HFFc6 (cell line): ENCODE results near the gene SH3GL1. TPM values are rescaled to one million over a fixed set of nuclear protein-coding genes. Genes with fewer than 3 reads are reported as not detected.
A peak's percentile ranks its signal among the peaks of the same experiment; 100 is the strongest.

ENCODE experiments used
- DNase-seq: peaks from one replicate; pipeline ENCODE4 v3.0.0-alpha.2; 2018
- H3K27ac Mint-ChIP-seq: 2 replicates; pipeline ENCODE4 v1.8.0; 2020; ENCODE audit warnings: mild to moderate bottlenecking, mixed read lengths
- H3K27me3 Mint-ChIP-seq: 2 replicates; pipeline ENCODE4 v1.8.0; 2021; ENCODE audit warnings: mild to moderate bottlenecking, moderate library complexity, mixed read lengths; ENCODE audit not compliant: insufficient read depth
- H3K36me3 Mint-ChIP-seq: 2 replicates; pipeline ENCODE4 v1.8.0; 2021; ENCODE audit warnings: low read depth, mixed read lengths
- H3K4me1 Mint-ChIP-seq: 2 replicates; pipeline ENCODE4 v1.8.0; 2020; ENCODE audit warnings: low read depth, mixed read lengths
- H3K4me3 Mint-ChIP-seq: 2 replicates; pipeline ENCODE4 v1.8.0; 2020; ENCODE audit warnings: mild to moderate bottlenecking, moderate library complexity, mixed read lengths
- H3K9me3 Mint-ChIP-seq: 2 replicates; pipeline ENCODE4 v1.8.0; 2020; ENCODE audit warnings: mild to moderate bottlenecking, mixed read lengths
- total RNA-seq, 6 experiments: library from RNA; stranded (reverse); fragmentation: NEBNext Ultra II Directional; extraction: Animal tissue kit (Norgen Biotek cat#: 25700); gene quantifications; 2 replicates in 1 of 6; 3 replicates in 5 of 6; pipeline ENCODE4 v1.2.3, GENCODE V29; 2021
- TF ChIP-seq, protein P1 (sequence below): fragments of 200-600 bp; sonication (generic); IDR thresholded peaks from 2 replicates; pipeline ENCODE4 v1.5.0; 2021; ENCODE audit warnings: antibody characterized with exemption, mild to moderate bottlenecking

Gene SH3GL1
- total RNA-seq, 6 experiments from 2014 or later = 102 to 126 (median 110) TPM

DNA sequence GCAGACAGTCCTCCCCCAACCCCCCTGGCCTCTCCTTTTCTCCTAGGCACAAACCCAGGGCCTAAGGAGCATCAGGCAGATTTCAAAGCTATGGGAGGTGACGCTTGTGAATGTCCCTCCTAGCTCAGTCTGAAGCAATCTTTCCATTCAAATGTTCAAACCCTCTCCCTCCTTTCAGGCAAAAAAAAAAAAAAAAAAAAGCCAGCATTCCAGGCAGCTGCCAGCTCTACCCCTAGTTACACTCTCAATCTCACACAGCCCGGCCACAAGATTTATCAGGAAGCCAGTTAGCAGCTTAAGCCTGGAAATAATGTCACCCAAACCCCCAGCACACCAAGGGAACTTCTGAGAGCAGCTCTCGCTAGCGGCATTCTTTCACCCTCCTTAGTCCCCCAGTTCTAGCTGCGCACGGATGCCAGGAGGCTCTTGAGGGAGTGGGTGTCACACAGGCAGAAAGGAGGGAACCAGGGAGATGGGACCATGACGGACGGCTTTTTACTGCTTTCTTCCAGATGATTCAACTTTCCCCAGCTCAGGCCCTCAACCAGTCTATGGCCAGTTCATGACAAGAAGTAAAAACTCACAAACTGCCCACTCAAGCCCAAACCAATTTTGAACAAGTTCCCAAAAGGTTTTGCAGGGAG, 6.3 kb downstream of the SH3GL1 start:
- no peak for DNase-seq
- Mint-ChIP-seq H3K36me3 (peaks cover 7% of the 10 kb centered on the region), H3K27me3 (peaks cover 3% of the 10 kb centered on the region), H3K4me3 (peak overlapping the region; percentile 28), H3K27ac (peak overlapping the region; percentile 81), H3K9me3 (no peaks in the 10 kb centered on the region), H3K4me1 (peaks cover 70% of the 10 kb centered on the region)
- TF ChIP-seq, protein P1, sequence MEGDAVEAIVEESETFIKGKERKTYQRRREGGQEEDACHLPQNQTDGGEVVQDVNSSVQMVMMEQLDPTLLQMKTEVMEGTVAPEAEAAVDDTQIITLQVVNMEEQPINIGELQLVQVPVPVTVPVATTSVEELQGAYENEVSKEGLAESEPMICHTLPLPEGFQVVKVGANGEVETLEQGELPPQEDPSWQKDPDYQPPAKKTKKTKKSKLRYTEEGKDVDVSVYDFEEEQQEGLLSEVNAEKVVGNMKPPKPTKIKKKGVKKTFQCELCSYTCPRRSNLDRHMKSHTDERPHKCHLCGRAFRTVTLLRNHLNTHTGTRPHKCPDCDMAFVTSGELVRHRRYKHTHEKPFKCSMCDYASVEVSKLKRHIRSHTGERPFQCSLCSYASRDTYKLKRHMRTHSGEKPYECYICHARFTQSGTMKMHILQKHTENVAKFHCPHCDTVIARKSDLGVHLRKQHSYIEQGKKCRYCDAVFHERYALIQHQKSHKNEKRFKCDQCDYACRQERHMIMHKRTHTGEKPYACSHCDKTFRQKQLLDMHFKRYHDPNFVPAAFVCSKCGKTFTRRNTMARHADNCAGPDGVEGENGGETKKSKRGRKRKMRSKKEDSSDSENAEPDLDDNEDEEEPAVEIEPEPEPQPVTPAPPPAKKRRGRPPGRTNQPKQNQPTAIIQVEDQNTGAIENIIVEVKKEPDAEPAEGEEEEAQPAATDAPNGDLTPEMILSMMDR = no peak

GRCh38 chr19:4391701-4392483, 8.5 kb downstream of the SH3GL1 start:
- peak; percentile 81 for DNase-seq
- Mint-ChIP-seq H3K27me3 (peaks cover 3% of the 10 kb centered on the region), H3K9me3 (no peaks in the 10 kb centered on the region), H3K4me1 (peaks cover 61% of the 10 kb centered on the region), H3K4me3 (peak overlapping the region; percentile 62), H3K27ac (peak overlapping the region; percentile 88), H3K36me3 (peaks cover 4% of the 10 kb centered on the region)
- TF ChIP-seq, protein P1 = no peak

GRCh38 chr19:4391306-4391693, 9.0 kb downstream of the SH3GL1 start:
- H3K27ac Mint-ChIP-seq = peak overlapping the region; percentile 88
- H3K9me3 Mint-ChIP-seq = no peaks in the 10 kb centered on the region
- TF ChIP-seq, protein P1 = no peak
- H3K36me3 Mint-ChIP-seq = no peaks in the 10 kb centered on the region; the same call in 1 of the 2 replicates
- peaks cover 56% of the 10 kb centered on the region for H3K4me1 Mint-ChIP-seq
- H3K27me3 Mint-ChIP-seq = peaks cover 3% of the 10 kb centered on the region
- DNase-seq = peak; percentile 25
- peak overlapping the region; percentile 62 for H3K4me3 Mint-ChIP-seq

DNA sequence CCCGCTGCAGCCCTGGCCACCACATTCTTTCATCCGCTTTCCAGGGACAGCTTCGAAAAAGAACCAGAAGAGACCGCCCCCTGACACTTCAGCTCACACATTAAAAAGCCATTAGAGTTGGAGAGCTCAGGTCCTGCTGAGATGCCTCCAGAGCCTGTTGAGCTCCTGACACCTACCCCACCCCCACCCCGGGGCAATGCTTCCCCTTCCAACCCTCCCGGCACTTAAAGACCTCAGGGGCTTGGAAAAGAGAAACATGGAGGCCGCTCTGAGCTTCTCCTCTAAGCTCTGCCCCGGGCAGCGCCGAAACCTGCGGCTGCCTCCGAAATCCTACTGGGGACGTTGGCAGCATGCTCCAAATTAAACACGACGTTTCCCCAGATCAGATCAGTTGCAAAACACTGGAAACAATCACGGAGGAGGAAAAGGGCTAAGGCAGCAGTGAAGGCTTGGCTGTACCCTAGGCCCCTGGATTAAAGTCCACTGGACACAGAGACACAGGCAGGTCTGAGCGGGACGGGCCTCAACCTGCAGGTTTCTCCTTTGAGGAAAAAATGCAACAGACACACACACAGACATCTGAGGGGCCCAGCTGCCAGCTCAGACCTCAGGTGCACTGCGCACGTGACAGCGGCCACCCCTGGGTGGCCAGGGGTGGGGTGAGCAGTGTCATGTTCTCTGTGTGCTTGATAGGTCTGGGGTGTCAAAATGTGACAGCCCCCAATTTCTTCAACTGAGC, 9.6 kb downstream of the SH3GL1 start:
- no peak for DNase-seq
- TF ChIP-seq, protein P1 = no peak
- Mint-ChIP-seq H3K27ac (peak overlapping the region; percentile 88), H3K27me3 (peaks cover 3% of the 10 kb centered on the region; the same call in 1 of the 2 replicates), H3K4me3 (peak overlapping the region; percentile 62), H3K36me3 (no peaks in the 10 kb centered on the region; the same call in 1 of the 2 replicates), H3K4me1 (peaks cover 56% of the 10 kb centered on the region), H3K9me3 (no peaks in the 10 kb centered on the region)

GRCh38 chr19:4390017-4390566, 10.3 kb downstream of the SH3GL1 start:
- H3K4me3 Mint-ChIP-seq = peak overlapping the region; percentile 62
- TF ChIP-seq, protein P1 = no peak
- peak; percentile 13 for DNase-seq
- H3K9me3 Mint-ChIP-seq = no peaks in the 10 kb centered on the region
- no peaks in the 10 kb centered on the region; the same call in 1 of the 2 replicates for H3K36me3 Mint-ChIP-seq
- H3K27ac Mint-ChIP-seq = peak overlapping the region; percentile 88
- peaks cover 53% of the 10 kb centered on the region for H3K4me1 Mint-ChIP-seq
- H3K27me3 Mint-ChIP-seq = peaks cover 3% of the 10 kb centered on the region; the same call in 1 of the 2 replicates
